PC-3 (cell line): Measurements from ENCODE around the gene INSL4.

ENCODE experiments used
- EZH2 ChIP-seq: fragments of 300-600 bp; sonication (generic); IDR thresholded peaks from one replicate; pipeline ENCODE4 v1.6.1; 2017; ENCODE audit warnings: antibody characterized with exemption, mild to moderate bottlenecking, low read length; ENCODE audit not compliant: unreplicated experiment
- EZH2phosphoT487 ChIP-seq: fragments of 300-600 bp; sonication (generic); IDR thresholded peaks from 2 replicates; pipeline ENCODE4 v1.6.1; 2018; ENCODE audit warnings: mild to moderate bottlenecking, antibody characterized with exemption, low read length, borderline replicate concordance
- TF ChIP-seq, protein P1 (sequence below): fragments of 300-600 bp; sonication (generic); conservative IDR thresholded peaks from 2 replicates; pipeline ENCODE4 v1.5.1; 2017; ENCODE audit warnings: antibody characterized with exemption, low read depth, mild to moderate bottlenecking, low read length

DNA sequence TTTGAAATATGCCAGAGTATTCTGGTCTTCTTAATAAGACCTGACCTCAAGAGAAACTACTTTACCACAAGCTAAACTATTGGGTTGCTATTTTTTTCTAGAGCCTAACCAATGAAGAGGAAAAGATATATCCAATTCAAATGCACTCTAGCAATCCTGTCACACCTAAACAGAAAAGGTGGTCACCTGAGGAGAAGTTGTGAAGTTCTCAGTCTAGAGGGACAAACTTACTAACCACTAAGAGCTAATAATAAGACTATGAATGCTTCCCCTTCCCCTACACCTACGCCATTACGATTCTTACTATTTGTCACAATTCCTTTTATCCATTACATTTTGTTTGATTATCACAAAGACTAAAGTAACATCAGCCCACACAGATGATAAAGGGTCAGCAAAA lies 43.6 kb downstream of the INSL4 start:
- TF ChIP-seq, protein P1, sequence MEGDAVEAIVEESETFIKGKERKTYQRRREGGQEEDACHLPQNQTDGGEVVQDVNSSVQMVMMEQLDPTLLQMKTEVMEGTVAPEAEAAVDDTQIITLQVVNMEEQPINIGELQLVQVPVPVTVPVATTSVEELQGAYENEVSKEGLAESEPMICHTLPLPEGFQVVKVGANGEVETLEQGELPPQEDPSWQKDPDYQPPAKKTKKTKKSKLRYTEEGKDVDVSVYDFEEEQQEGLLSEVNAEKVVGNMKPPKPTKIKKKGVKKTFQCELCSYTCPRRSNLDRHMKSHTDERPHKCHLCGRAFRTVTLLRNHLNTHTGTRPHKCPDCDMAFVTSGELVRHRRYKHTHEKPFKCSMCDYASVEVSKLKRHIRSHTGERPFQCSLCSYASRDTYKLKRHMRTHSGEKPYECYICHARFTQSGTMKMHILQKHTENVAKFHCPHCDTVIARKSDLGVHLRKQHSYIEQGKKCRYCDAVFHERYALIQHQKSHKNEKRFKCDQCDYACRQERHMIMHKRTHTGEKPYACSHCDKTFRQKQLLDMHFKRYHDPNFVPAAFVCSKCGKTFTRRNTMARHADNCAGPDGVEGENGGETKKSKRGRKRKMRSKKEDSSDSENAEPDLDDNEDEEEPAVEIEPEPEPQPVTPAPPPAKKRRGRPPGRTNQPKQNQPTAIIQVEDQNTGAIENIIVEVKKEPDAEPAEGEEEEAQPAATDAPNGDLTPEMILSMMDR: no peak
- TF ChIP-seq EZH2: no peak
- no peak for TF ChIP-seq EZH2phosphoT487
